GM18499 (cell line): Measurements from ENCODE around the gene KRT33A.

Experiments used
- ATAC-seq: cut with Tn5 transposase; IDR thresholded peaks from one replicate; pipeline ENCODE4 v1.9.1; 2021; ENCODE audit warnings: moderate number of reproducible peaks; ENCODE audit not compliant: insufficient read depth, unreplicated experiment

Gene KRT33A

DNA sequence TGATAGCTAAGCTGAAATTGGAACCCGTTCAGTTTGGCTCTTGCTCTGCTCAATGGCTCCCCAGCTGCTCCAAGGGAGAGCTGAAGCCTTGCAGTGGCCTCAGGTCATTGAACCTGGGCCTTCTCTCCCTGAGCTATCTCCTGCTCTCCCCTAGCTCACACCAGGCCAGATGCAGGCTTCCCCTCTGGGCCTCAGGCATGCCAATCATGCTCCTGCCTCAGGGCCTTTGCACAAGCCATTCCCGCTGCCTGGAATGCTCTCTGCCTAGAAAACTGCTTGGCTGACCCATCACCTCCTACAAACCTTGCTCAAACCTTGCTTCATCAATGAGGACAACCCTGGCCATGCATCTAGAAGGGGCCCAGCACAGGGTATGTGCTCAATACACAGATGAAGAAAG is 18.4 kb downstream of the KRT33A start:
- no peak for ATAC-seq

DNA sequence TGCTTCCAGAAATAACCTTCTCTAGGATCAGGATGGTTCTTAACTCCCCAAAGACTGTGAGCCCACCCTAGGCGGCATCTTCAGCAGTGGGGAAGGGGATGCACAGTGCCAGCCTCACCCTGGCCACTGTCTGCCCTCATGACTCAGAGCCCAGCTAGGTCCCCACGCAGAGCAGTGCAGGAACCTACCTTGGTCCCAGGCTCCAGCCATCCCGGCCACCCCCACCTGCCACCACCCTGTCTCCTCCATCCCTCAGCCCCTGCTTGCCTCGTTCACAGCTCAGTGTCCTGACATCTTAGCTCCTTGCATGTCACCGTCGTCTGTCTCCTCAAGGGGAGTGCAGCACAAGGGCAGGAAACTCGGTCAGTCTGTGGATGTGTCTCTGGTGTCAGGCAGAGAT is 19.0 kb downstream of the KRT33A start:
- ATAC-seq: no peak

DNA sequence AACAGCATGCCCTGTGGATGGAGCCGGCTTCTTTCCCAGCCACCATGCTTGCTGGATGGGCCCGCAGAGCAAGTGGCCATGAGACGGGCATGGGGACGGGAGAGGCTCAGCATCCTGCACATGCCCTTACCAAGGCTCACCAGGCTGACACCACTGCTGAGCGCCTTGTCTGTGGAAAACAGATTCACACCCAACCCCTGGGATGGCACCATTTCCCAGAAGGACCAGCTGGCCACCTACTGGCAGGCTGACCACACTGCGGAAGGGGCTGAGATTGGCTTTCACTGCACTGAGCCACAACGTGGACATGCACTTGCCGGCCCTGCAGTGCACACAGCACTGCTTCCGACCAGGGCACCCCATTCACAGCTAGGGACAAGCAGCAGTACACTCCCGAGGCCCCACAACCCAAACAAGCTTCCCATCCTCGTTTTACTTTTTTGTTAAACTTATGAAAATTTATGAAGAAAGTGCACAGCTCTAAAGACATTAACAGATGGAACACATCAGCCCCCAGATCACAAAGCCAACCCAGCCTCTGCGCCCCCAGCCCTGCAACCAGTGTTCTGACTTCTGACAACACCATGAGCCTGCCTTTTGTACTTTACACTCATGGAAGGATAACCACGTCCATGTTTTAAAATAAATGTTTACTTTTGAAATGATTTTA is 21.2 kb downstream of the KRT33A start:
- ATAC-seq: no peak

DNA sequence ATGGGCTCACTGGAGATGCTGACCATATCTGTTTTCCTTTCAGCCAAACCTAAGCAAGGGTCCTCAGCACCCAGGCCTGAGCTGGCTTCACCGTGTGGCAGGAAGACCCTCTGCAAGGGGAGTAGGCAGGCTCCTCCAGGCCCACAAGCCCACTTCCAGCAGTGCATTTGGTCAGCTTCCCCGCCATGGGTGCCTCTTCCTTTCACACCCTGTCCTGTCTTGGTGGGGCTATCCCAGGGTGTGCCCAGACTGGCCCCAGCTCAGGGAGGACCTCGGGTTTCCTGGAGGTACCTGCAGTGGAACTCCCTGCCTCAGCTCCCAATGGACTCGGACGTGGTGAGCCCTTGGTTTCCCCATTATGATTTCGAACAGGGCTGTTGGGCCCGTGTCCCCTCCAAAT is 22.4 kb downstream of the KRT33A start:
- ATAC-seq: no peak

DNA sequence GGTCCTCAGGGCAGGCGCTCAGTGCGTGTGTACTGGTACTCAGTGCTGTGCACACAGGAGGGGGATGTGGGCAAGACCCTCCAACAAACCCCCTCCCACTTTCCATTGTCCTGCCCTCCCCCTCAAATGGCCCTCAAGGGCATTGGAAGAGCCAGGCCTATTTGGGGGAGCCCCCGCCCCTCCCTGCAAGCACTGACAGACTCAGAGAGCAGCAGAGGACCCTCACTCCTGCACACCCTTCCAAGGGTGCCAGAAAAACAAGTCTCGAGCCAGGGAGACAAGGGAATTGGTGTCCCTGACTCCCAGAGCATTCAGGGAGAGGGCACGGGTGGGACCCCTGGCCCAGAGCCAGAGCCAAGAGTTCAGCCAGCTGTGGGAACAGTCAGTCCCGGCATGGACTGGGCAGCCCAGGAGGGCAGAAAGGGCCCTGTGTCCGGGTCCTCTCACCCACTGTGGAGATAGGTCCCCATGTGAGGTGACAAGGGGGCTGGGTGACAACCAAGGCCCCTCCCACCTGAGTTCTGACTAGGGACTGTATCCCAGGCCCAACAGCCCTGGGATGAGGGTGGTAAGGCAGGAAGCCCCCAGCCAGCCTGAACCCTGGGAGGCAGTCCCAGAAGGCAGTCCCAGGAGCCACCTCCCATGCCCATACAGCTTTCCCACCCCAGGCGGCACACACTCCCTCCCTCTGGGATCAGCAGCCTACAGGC is 23.1 kb downstream of the KRT33A start:
- ATAC-seq: no peak

DNA sequence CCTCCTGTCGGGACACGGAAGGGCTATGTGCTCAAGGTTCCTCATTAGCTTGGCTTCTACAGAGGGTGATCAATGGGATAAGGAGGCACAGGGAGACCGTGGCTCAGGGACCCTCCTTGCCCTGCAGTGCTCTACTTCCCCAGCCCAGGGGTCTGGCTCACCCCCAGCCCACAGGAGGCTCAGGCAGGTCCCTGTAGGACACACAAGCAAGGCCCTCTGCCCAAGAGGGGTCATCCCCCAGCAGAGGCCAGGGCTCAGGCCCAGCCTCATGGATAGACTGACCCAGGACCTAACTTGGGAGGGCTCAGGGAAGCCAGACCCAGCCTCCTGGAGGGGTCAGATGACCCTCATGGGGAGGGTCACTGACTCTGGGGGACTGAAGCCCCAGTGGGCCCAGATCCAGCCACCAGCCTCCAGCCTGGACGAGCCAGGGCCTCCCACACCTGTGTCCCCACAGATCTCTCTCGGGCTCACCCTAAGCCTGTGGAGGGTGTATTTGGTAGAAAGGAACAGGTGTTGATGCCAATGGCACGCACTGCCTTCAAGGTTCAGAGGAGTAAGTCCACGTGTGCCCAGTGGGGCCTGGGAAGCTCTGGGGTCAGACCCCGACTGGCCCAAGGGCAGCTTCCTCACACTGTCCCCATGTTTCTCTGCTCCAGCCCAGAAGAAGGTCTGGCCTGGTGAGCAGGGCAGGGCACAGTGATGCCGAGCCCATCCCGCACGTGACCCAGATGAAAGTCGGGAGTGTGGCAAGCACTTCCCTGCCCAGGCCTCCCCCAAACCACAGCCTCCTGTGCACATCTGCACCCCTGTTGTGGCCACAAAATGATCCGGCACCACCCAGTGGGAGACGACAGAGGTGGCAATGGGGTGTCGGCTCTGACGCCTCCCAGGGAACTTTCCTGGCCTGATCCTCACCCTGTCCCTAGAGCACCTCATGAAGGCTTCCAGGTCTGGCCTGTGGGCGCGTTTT is 24.2 kb downstream of the KRT33A start:
- ATAC-seq: no peak

DNA sequence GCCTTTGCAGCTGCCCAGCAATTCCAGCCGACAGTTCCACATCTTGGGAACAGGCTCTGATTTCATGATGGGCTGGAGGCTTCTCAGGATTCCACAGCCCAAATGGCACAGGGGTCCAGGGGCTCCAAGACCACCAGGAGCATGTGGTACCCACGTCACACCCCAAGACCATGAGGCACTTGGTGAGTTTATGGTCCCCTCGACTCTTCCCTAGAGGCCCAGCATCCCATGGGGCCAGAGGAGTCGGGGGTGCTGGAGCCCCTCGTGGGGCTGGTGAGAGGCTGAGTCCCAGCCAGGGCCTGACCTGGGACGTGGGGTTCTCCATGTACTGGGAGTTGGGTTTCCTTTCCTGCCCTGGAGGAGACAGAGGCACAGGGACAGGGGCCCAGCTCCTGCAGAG is 25.0 kb downstream of the KRT33A start:
- no peak for ATAC-seq

DNA sequence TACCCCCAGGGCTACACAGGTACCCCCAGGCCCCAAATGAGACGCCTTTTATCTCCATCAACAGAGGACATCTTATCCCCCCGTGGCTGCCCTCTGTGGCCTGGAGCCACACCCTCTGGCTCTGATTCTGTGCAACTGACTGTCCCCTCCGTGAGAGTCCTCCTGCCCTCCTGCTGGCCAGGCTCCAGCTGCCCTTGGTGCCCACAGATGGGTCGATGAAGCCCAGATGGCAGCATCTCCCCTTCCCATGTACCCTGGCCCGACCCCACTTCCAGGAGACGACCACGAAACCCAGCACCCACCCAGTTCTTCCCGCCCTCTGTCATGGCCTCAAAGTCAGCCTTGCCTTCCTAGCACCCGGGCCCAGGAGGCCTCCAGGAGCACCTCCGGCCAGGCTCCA is 25.5 kb downstream of the KRT33A start:
- ATAC-seq: no peak

DNA sequence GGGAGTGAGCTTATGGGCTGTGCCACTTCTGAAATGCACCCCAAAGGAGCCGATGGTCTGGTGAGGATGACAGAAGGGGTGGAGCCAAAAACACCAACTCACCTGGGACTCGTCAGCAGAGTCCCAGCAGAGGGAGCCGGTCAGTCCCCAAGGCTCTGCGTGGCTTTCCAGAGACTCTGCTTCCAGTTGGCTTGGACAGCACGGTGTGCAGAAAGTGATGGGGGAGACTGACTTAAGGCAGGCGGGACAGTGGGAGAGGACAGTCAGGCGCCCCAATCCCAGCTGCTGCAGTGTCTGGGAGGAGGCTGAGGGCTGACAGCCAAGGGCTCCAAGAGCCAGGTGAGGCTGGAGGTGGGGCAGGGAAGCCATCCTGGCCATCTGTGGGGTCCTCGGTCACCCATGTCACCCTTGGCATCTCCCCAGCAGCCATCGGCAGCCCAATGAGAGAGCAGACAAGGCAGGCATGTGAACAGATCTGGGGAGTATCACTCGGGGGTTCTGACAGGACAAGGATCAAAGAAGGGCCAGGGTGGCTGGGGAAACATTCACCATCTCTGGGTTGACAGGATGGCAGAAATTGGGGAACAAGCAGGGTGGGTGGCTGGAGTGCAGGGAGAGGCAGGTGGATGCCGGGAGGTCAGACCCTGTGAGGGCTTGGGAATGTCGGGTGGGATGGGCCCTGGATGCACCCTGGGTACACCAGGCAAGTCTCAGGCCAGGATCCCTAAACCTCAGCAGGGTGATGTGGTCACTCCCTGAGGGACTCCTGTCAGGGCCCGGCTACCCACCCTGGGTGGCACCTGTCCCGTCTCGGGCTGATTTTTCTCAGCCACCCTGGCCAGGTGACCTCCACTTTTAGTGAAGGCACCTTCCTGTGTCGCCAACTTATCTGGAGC is 26.2 kb downstream of the KRT33A start:
- ATAC-seq: no peak

DNA sequence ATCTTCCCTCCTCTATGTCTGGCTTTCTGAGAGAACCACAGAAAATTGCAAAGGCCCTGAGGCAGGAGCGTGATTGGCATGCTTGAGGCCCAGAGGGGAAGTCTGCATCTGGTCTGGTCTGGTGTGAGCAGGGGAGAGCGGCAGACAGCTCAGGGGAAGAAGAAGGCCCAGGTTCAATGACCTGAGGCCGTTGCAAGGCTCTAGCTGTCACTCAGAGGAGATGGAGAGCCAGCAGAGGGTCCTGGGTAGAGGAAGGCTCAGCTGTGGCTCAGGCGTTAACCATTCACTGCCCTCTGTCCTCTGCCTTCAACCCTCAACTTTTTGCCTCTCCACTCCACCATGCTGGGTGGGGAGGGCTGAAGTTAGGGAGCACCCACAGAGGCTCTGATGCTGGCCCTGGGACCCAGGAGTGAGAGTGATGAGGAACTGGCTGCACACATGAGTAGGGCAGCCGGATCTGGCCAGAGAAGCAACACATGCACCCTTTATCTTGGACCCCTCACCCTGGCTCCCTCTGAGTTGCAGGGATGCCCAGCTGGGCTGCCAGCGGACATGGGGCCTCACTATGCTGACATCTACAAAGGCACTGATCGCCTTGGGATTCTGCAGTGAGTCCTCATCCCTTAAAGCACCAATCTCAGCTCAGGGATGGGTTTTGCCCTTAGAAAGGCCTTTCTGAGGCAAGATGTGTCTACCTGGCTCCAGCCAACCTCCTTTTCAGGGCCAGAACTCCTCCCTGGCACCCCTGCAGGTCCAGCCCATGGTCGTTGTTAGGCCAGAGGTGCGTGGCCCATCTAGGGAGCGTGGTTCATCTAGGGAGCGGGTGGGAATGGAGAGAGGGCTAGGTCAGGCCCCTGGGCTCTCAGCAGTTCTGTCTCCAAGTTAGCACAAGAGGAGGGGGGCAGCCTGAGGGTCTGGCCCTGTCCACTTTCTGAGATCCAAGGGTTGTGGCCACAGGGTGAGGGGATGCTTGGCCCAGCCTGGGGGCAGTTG is 27.4 kb downstream of the KRT33A start:
- ATAC-seq: no peak

DNA sequence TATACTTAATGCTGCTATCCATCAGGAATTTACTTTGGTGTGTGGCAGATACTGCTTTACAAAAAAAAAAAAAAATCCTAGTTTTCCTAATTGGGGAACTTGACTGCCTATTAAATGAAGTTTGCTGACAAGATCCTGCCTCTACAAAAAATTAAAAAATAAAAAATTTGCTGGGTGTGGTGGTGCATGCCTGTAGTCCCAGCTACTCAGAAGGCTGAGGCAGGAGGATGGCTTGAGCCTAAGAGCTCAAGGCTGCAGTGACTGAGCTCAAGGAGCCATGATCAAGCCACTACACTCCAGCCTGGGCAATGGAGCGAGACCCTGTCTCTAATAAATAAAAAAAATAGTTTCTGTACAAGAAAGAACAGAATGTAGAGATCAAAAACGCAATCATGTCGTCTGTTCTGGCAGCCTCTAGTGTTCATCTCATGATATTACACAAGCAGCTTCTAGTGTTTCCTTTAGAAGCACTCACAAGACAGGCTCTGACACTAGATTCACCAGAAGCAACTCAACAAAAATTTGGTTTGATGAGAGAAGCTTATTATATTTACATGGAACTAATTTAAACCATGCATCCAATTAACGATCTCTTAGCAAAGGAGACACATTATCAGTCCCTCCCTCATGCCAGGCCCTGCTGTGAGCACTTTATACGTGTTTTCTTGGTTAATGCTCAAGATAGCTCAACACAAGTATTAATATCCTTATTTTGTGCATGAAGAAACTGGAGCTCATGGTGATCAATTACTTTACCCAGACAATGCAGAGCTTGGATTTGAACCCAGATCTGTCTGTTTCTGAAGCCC is 28.3 kb downstream of the KRT33A start:
- no peak for ATAC-seq

DNA sequence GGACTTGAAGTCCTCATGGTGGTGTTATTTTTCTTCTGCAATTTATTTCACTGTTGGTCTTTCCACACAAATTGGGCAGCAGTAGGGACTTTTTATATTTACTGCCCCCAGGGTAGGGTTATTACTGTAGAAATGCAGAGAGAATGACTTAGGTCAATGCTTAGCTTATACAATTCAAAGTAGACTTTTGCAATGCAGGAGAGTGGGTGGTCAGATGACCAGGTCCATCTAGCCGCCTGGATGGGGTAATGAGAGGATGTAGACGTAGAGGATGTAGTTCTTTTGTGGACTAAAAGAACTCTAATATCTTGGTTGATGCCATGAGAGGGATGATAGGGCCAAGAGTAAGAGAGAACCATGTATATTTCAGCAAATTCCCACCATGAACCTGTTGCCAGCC is 32.4 kb downstream of the KRT33A start:
- ATAC-seq: no peak

DNA sequence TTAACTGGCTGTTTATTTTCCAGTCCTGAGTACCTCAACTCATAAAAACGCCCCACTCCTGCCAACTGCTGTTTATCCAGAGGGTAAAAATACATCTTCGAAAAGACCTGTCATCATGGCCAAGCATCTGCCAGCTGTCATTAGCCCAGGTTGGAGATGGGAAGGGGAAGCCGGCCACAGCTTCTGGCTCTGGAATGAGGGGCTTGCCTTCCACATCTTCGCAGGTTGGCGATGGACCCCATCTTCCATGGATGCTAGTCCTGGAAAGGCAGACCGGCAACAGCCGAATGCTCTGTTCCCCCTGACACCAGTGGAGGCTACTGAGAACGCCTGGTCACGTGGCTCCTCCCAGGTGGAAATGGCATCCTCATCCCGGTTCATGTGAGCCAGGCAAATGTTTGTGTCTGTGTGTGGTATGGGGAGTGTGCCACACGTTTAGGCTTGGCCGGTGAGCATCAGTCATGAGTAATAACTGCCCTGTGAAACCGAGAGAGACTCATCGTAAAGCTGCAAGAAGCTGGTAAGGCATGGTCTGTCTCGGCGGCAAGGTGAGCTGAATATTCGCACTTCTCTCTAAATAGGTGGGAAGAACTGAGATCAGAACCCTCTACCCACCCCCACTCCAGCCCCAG is 34.7 kb downstream of the KRT33A start:
- no peak for ATAC-seq

DNA sequence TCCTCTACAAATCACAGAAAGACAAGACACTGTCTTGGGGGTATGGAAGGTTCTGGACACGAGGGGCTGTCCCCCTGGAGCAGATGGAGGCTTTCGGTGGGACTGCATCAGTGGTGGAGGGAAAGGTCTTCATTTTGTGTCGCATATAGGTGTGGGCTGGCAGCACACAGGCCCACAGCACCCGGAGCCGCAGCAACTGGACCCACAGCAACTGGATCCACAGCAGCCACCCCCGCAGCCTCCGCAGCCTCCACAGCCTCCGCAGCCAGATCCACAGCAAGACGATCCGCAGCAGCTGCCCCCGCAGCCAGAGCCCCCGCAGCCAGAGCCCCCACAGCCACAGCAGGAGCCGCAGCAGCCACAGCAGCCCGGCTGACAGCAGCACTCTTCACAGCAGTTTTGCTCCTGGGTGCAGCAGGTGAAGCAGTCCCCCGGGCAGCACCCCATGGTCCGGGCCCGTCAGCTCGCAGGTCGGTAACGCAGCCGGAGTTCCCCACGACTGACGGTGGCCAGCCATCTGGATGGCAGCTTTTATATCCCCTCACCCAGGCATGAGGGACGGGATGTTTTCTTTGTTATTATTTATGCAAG is 35.3 kb downstream of the KRT33A start, which contains the start of gene KRTAP17-1:
TSS of gene KRTAP17-1 (minus strand) at position 507 of the 591 bp plus-strand sequence. CDS start at position 447, 60 bp downstream.
- no peak for ATAC-seq

DNA sequence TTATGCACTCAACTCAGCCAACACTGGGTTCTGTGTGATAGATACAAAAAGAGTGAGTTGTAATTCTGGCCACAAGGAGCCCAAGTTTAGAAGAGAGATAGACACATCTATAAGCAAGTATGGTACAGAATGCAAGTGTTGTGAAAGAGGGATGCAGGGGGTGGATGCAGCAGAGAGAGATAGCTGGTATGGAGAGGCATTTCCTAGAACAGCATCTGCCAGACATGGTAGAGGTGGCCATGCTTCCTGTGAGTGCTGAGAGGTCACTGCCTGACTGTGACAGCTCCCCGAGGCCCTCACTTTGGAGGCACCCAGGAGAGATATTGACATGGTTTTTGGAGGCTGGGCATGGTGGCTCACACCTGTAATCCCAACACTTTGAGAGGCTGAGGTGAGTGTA is 39.5 kb downstream of the KRT33A start:
- ATAC-seq: no peak

DNA sequence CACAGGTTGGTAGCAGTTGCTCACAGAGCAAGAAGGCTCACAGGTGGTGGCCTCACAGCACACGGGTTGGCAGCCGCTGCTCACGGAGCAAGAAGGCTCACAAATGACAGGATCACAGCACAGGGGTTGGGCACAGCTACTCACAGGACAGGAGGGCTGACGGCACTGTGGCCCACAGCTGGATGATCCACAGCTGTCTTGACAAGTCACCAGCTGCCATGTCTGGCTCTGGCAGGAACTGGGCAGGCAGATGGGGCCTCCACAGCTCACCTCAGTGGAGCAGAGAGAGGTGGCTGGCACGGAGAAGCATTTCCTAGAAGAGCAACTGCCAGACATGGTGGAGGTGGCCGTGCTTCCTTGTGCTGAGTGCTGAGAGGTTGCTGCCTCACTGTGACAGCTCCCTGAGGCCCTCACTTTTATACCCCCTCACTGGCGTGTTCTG is 41.7 kb downstream of the KRT33A start, which contains the start of gene KRTAP16-1:
TSS of gene KRTAP16-1 (minus strand) at position 392 of the 442 bp plus-strand sequence. CDS start at position 336, 56 bp downstream.
- no peak for ATAC-seq
